ENCODE results near the gene LSM4.

The LSM4 gene

GRCh38 chr19:18266771-18267686, 55.8 kb downstream of the LSM4 start:
- no peaks in the 10 kb centered on the region for H3K4me1 ChIP-seq (ENCODE audit: control insufficient read depth, insufficient read depth, low read length)
- H3K9me3 ChIP-seq (ENCODE audit: control insufficient read depth, insufficient read depth, low read depth, low read length), result no peaks in the 10 kb centered on the region
- no peak overlapping the region for H3K4me3 ChIP-seq (ENCODE audit: low read depth, low read length)
- no peak overlapping the region for H3K27ac ChIP-seq (ENCODE audit: extremely low read depth, low read depth, low read length)
- ChIA-PET CTCF (interaction anchor here (3.1 kb wide), 1 partner anchor 12 kb away, joined by 19 read pairs; no protein-coding TSS in a partner anchor), POLR2A (no interaction called here)
- TF ChIP-seq ZNF324 (tag by site-specific recombination; IDR thresholded peaks at IDR 0.05), result no peak
- TF ChIP-seq ZNF776 (tag by site-specific recombination; IDR thresholded peaks at IDR 0.05; ENCODE audit: borderline replicate concordance), result no peak
- no peak for TF ChIP-seq ZNF23 (tag by site-specific recombination; IDR thresholded peaks at IDR 0.05; ENCODE audit: borderline replicate concordance)
- no peak for TF ChIP-seq HOXA7 (CRISPR knock-in tag; IDR thresholded peaks at IDR 0.05; ENCODE audit: borderline replicate concordance)
- TF ChIP-seq ZNF211 (tag by site-specific recombination; IDR thresholded peaks at IDR 0.05; ENCODE audit: low read depth), result no peak
- no peak for TF ChIP-seq INSM2 (tag by site-specific recombination; IDR thresholded peaks at IDR 0.05)
- TF ChIP-seq ZSCAN5A (tag by site-specific recombination; IDR thresholded peaks at IDR 0.05), result no peak
- TF ChIP-seq ZNF513 (tag by site-specific recombination; IDR thresholded peaks at IDR 0.05), result no peak
- no peak for TF ChIP-seq ZNF423 (tag by site-specific recombination; IDR thresholded peaks at IDR 0.05)
- TF ChIP-seq ZNF26 (tag by site-specific recombination; IDR thresholded peaks at IDR 0.05), result no peak
- TF ChIP-seq ZNF274 (IDR thresholded peaks at IDR 0.05; ENCODE audit: low read length), result no peak
- TF ChIP-seq ZNF274 (tag by site-specific recombination; IDR thresholded peaks at IDR 0.05; ENCODE audit: borderline replicate concordance), result no peak
- H3K36me3 ChIP-seq (ENCODE audit: control insufficient read depth in 2 of 2, insufficient read depth in 1 of 2, low read length in 2 of 2), result no peaks in the 10 kb centered on the region

- no peak overlapping the region for H3K27ac ChIP-seq (ENCODE audit: extremely low read depth, low read depth, low read length)
- H3K9me3 ChIP-seq (ENCODE audit: control insufficient read depth, insufficient read depth, low read depth, low read length), result no peaks in the 10 kb centered on the region
- H3K4me3 ChIP-seq (ENCODE audit: low read depth, low read length), result no peak overlapping the region
- no peaks in the 10 kb centered on the region for H3K4me1 ChIP-seq (ENCODE audit: control insufficient read depth, insufficient read depth, low read length)
- CTCF ChIA-PET, result no interaction called here
- POLR2A ChIA-PET, result no interaction called here
- no peak for TF ChIP-seq ZNF37A (tag by site-specific recombination; IDR thresholded peaks at IDR 0.05)
- H3K36me3 ChIP-seq (ENCODE audit: control insufficient read depth in 2 of 2, insufficient read depth in 1 of 2, low read length in 2 of 2), result no peaks in the 10 kb centered on the region
These were observed 57.3 kb downstream of the LSM4 start for GRCh38 chr19:18265582-18265981.

- H3K36me3 ChIP-seq (ENCODE audit: control insufficient read depth in 2 of 2, insufficient read depth in 1 of 2, low read length in 2 of 2), result no peaks in the 10 kb centered on the region
- no peak overlapping the region for H3K27ac ChIP-seq (ENCODE audit: extremely low read depth, low read depth, low read length)
- TF ChIP-seq ZNF518A (tag by site-specific recombination; conservative IDR thresholded peaks at IDR 0.05; ENCODE audit: low read depth) (no peak), ZNF404 (tag by site-specific recombination; IDR thresholded peaks at IDR 0.05) (no peak)
- H3K4me1 ChIP-seq (ENCODE audit: control insufficient read depth, insufficient read depth, low read length), result no peaks in the 10 kb centered on the region
- POLR2A ChIA-PET, result no interaction called here
- H3K4me3 ChIP-seq (ENCODE audit: low read depth, low read length), result no peak overlapping the region
- H3K9me3 ChIP-seq (ENCODE audit: control insufficient read depth, insufficient read depth, low read depth, low read length), result no peaks in the 10 kb centered on the region
- CTCF ChIA-PET, result no interaction called here
These were observed 57.8 kb downstream of the LSM4 start for GRCh38 chr19:18264971-18265540.
